WI38 (cell line): ENCODE measurements around the gene COL15A1.

ENCODE experiments used
- H3K4me3 ChIP-seq: 2 replicates; pipeline ENCODE4 v1.5.1; 2011; ENCODE audit warnings: low read depth, mild to moderate bottlenecking, control low read depth, low read length
- TF ChIP-seq, protein P1 (sequence below): IDR thresholded peaks from 2 replicates; pipeline ENCODE4 v1.5.1; 2012; ENCODE audit warnings: low read depth, mild to moderate bottlenecking, control low read depth, low read length

Gene COL15A1

DNA sequence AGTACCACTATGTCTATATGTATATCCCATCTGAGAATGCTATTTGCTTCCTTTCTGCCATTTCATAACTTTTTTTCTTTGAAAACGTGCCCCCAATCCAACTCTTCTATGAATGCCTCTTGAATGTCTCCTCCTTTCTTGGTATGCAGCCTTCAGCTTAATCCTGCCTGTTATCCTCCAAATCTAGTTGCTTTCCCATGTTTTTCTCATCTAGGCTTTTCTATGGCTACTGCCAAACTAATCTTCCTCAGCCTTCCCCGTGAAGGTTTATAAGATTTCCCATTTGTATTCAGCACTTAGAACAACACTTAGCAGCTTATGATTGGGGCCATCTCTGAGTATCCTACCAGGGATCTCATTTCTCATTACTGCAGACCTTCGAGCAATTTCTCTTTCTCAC is 163.7 kb downstream of the COL15A1 start:
- TF ChIP-seq, protein P1, sequence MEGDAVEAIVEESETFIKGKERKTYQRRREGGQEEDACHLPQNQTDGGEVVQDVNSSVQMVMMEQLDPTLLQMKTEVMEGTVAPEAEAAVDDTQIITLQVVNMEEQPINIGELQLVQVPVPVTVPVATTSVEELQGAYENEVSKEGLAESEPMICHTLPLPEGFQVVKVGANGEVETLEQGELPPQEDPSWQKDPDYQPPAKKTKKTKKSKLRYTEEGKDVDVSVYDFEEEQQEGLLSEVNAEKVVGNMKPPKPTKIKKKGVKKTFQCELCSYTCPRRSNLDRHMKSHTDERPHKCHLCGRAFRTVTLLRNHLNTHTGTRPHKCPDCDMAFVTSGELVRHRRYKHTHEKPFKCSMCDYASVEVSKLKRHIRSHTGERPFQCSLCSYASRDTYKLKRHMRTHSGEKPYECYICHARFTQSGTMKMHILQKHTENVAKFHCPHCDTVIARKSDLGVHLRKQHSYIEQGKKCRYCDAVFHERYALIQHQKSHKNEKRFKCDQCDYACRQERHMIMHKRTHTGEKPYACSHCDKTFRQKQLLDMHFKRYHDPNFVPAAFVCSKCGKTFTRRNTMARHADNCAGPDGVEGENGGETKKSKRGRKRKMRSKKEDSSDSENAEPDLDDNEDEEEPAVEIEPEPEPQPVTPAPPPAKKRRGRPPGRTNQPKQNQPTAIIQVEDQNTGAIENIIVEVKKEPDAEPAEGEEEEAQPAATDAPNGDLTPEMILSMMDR = no peak

DNA sequence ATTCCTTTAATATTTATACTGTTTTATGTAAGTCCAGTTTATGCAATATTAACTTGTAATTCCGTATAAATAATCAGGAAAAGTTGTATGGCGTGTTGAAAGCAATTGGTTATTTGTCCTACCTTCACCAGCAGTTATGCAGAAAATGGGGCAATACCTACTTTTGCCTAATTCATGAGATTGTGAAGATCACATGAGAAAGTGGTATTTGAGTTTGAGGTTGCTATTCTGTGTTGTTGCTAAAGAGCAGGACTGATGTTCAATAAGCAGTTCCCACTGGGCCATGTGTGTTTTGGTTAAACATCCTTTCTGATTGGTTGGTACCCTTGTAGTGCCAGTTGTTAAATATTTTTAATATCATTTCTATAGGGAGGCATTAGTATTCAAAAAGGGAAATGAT is 164.4 kb downstream of the COL15A1 start:
- TF ChIP-seq, protein P1 = no peak
- H3K4me3 ChIP-seq = no peak overlapping the region

More for the DNA sequence above, 163.7 kb downstream of the COL15A1 start:
- no peak overlapping the region for H3K4me3 ChIP-seq

DNA sequence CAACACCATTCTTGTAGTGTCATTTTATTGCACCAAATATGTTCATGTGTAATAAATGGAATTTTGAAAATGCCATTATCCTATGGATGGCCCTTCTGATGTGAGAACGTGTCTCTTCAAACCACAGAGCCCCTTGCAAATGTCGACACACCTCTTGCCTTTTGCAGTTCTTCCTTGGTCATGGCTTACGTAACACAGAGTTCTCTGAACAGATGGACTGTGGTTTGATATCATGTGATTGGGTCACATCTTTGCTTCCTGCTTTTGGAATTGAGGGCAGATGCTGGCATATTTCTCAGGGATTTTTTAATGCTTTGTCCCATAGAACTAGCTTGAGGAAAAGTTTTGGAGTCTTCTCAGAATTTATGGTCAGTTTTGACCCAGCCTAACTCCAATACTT is 165.8 kb downstream of the COL15A1 start:
- no peak overlapping the region for H3K4me3 ChIP-seq
- TF ChIP-seq, protein P1 = no peak

DNA sequence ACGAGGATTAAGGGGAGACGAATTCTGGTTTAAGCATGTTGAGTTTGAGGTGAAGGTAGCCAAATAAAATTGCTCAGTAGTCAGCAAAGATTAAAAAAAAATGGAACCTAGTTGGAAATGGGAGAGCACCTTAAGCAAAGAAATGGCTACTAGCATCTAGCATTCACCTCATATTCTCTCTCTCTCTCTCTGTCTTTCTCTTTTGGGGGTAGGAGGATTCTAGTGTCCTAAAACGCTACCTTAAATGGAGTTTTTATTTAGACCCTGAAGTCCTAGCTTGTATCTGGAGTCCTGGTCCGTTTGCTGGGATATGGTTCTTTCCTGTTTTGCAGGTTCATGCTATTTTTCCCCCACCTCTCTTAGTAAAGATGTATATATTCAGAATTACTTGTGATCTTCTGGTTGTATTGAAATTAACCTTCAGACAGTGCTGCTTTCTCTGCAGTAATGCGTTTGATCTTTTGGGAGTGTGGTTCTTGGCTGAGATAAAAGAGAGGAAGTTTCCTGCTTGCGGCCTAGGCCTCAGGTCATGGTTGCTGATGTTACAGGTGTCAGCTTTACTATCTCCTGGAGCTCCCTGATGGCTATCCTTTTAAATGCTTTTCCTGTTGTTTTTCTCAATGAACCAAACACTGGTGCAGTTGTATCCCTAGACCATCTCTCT is 169.2 kb downstream of the COL15A1 start:
- H3K4me3 ChIP-seq = no peak overlapping the region
- TF ChIP-seq, protein P1 = no peak

DNA sequence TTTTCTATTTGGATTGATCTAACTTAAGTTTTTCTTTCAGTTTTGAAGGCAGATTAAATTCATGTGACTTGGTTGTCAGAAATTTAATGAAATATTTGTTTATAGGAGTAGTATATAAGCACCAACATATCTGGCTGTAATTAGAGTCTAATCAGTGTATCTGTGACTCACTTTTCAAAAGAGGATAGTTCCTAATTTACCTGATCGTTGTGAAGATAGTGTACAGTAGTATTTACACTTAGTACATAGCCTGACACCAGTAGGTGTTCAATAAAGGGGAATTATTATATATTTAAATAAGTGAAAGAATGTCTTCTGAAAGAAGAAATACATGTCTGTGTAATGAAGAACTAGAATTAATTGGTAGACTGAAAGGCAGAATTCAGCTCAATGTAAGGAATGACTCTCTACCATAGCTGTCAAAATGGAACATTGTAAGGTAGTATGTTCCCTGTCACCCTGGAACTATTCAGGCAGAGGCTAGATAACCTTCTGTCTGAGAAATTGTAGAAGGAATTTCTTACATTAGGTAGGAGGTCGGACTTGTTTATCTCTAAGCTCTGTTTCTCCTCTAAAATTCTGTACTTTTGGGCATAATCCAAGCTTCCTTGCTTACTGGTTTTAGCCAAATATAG is 169.8 kb downstream of the COL15A1 start:
- TF ChIP-seq, protein P1 = no peak
- H3K4me3 ChIP-seq = no peak overlapping the region

DNA sequence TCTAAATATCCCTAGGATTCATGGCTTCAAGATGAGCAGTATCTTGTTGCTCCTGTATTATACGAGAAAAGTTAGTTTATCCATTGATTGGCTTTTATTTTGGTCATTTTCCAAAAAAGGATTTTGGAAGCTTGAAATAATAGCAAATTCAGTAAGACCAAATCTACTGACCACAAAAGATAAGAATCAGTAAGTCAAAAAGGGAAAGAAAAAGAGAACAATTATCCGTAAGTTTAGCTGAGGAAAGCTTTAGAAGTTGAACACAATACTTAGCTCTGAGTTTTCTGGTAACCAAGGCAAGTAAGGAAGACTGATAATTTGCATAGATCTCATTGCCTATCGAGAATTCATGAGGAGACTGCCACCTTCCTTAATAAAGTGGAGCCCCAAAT is 170.3 kb downstream of the COL15A1 start:
- TF ChIP-seq, protein P1 = no peak
- no peak overlapping the region for H3K4me3 ChIP-seq

DNA sequence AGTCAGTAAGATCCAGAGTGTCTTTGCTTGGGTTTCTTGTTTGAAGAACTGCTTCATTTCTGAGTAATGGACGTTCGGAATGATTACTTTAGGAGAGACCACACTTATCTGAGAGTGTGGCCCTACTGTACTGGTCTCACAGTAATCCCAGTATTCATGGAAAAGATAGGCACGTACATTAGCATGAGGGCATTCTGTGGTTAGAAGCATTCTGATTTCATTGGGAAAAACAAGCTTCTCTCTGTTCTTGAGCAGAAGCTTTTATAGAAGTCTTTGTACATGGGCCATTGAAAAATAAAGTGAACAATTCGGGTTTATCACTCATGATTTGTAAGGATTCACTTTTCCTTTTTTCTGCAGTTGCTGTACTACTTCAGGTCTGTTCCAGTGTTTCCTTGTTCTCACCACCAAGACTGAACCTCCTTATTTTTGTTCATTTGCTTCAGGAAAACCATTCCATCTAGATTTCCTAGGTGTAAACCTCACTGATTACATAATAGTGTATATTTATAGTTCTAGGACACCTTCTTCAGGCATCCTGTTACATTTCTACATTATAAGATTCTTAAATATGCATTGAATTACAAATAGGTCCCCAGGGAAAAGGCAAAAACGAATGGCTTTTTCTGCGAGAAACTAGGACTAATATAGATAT is 171.3 kb downstream of the COL15A1 start:
- no peak overlapping the region for H3K4me3 ChIP-seq
- TF ChIP-seq, protein P1 = no peak
